Thyroid gland (tissue), 4 donors: ENCODE measurements around the gene PKD1.

Experiments used
- POLR2A ChIP-seq, 2 donors: fragments of 450-650 bp; IDR thresholded peaks; one replicate each; pipeline ENCODE4 v1.6.1; 2017; ENCODE audit warnings: antibody characterized with exemption in 2 of 2, mild to moderate bottlenecking in 2 of 2, moderate library complexity in 1 of 2
- TF ChIP-seq, protein P1 (sequence below), 6 experiments: fragments of 200-600 bp in 3 of 6; fragments of 450-650 bp in 3 of 6; sonication (generic) in 3 of 6; IDR thresholded peaks; one replicate each; pipeline ENCODE4 v1.5.1; 2016 to 2019; ENCODE audit warnings: antibody characterized with exemption in 6 of 6, mild to moderate bottlenecking in 2 of 6, inconsistent platforms in 1 of 6, moderate library complexity in 1 of 6

DNA sequence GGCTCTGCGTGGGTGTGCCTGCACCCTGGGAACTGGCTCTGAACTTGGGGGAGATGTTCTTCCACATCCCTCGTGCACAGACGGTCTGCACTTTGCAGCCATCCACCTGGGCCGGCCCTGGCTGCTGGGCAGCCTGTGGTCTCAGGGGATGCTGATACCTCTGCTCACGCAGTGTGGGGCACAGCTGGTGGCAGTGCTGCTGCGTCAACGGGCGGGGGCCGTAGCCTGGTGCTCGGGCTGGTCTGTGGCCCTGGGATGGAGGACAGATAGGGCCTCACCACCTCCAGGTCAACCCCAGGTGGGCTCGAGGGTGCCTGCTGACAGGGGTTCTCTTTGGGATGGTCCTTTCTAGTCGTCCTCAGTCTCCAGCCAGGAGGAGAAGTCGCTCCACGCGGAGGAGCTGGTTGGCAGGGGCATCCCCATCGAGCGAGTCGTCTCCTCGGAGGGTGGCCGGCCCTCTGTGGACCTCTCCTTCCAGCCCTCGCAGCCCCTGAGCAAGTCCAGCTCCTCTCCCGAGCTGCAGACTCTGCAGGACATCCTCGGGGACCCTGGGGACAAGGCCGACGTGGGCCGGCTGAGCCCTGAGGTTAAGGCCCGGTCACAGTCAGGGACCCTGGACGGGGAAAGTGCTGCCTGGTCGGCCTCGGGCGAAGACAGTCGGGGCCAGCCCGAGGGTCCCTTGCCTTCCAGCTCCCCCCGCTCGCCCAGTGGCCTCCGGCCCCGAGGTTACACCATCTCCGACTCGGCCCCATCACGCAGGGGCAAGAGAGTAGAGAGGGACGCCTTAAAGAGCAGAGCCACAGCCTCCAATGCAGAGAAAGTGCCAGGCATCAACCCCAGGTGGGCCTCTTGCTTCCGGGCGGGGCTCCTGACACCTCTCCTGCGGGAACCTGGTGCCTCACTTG is 51.6 kb downstream of the PKD1 start:
- no peak for TF ChIP-seq POLR2A (IDR thresholded peaks at IDR 0.05)
- TF ChIP-seq, protein P1, sequence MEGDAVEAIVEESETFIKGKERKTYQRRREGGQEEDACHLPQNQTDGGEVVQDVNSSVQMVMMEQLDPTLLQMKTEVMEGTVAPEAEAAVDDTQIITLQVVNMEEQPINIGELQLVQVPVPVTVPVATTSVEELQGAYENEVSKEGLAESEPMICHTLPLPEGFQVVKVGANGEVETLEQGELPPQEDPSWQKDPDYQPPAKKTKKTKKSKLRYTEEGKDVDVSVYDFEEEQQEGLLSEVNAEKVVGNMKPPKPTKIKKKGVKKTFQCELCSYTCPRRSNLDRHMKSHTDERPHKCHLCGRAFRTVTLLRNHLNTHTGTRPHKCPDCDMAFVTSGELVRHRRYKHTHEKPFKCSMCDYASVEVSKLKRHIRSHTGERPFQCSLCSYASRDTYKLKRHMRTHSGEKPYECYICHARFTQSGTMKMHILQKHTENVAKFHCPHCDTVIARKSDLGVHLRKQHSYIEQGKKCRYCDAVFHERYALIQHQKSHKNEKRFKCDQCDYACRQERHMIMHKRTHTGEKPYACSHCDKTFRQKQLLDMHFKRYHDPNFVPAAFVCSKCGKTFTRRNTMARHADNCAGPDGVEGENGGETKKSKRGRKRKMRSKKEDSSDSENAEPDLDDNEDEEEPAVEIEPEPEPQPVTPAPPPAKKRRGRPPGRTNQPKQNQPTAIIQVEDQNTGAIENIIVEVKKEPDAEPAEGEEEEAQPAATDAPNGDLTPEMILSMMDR (IDR thresholded peaks at IDR 0.05) = no peak
